ENCODE measurements around the gene LACTBL1.
A peak's percentile ranks its signal among the peaks of the same experiment; 100 is the strongest.

The LACTBL1 gene

DNA sequence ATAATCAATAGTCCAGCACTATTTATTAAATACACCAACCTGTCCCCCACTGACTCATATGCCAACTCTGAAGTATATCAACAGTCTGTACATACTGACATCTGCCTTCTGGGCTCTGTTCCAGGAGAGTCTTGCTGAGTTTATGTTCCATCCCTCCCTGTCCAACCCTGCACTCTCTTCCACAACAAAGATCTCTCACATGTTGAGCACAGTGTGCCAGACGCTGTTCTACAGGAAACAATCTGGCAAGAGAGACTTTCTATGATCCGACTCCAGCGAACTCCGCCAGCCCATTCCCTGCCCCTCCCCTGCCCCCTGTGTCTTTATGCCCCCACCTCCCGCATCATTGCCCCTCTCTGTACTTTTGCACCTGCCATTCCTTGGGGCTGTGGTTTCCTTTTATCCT lies 3.4 kb downstream of the LACTBL1 start:
- no peaks in the 10 kb centered on the region for H3K4me1 Mint-ChIP-seq
- no peak for DNase-seq (ENCODE audit: low spot score in 2 of 2)
- H3K36me3 Mint-ChIP-seq: peaks cover 6% of the 10 kb centered on the region
- ATAC-seq (ENCODE audit: low read depth): no peak
- H3K27ac Mint-ChIP-seq: no peak overlapping the region
- no peak overlapping the region for H3K4me3 Mint-ChIP-seq
- H3K9me3 Mint-ChIP-seq: peaks cover 8% of the 10 kb centered on the region
- peaks cover 30% of the 10 kb centered on the region for H3K27me3 Mint-ChIP-seq

GRCh38 chr1:22967833-22968232 lies 4.8 kb downstream of the LACTBL1 start:
- Mint-ChIP-seq H3K27me3 (peaks cover 30% of the 10 kb centered on the region), H3K36me3 (peaks cover 6% of the 10 kb centered on the region)
- no peak for DNase-seq (ENCODE audit: low spot score in 2 of 2)

GRCh38 chr1:22966309-22966708 lies 6.4 kb downstream of the LACTBL1 start:
- peaks cover 6% of the 10 kb centered on the region for H3K36me3 Mint-ChIP-seq
- H3K27ac Mint-ChIP-seq: no peak overlapping the region
- peaks cover 22% of the 10 kb centered on the region for H3K27me3 Mint-ChIP-seq
- H3K9me3 Mint-ChIP-seq: peaks cover 8% of the 10 kb centered on the region
- DNase-seq (ENCODE audit: low spot score in 2 of 2): no peak
- H3K4me1 Mint-ChIP-seq: no peaks in the 10 kb centered on the region
- ATAC-seq (ENCODE audit: low read depth): no peak
- no peak overlapping the region for H3K4me3 Mint-ChIP-seq

More at GRCh38 chr1:22967833-22968232, 4.8 kb downstream of the LACTBL1 start:
- H3K9me3 Mint-ChIP-seq: peaks cover 8% of the 10 kb centered on the region
- no peaks in the 10 kb centered on the region for H3K4me1 Mint-ChIP-seq
- no peak for ATAC-seq (ENCODE audit: low read depth)
- no peak overlapping the region for H3K27ac Mint-ChIP-seq
- no peak overlapping the region for H3K4me3 Mint-ChIP-seq

DNA sequence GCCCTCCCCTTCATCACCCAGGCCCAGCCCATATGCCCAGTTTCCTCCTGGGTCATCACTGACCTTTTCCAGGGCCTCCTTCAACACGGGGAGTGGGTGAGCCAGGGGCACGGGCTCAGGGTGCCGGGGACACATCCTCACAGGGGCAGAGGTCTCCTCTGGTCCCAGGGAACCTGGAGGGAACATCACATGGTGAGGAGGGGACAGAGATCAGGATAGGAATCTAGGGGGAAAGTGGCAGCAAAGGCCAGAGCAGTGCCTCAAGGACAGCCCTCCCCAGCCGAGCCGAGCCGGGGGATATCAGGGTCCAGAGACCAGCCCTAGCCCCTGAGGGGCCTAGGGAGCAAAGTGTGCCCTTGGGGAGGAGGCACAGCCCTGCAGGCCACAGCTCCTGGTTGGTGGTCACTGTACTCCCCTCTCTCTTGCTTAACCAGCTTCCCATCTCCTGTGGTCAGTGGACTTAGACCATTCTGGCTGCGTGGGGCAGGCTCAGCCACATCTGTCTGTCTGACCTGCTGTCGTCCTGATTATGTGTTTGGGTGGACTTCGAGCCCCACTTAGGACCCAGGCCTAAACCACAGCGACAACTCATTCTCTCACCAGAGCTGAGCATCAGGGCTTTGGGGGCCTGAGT lies 9.5 kb downstream of the LACTBL1 start:
- Mint-ChIP-seq H3K9me3 (peaks cover 8% of the 10 kb centered on the region), H3K27me3 (peaks cover 10% of the 10 kb centered on the region), H3K27ac (no peak overlapping the region), H3K36me3 (peaks cover 6% of the 10 kb centered on the region), H3K4me1 (no peaks in the 10 kb centered on the region), H3K4me3 (no peak overlapping the region)
- DNase-seq (ENCODE audit: low spot score in 2 of 2) (no peak), ATAC-seq (ENCODE audit: low read depth) (no peak)

DNA sequence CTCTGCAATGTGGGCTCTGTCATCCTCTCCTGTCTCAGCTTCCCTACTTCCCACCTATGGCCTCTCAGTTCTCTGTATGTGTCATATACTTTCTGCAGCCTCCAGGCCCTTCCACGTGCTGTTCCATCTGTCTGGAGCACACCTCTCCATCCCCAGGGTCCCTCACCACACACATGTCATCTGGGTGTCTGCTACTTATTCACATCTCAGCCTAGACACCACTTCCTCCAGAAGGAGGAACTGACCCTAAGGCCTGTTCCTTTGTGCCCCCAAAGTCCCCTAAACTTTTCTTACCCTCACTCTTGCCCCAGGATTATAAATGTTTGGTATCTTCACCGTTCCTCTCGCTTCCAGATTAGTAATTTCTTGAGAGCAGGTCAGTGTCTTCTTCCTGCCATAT lies 10.1 kb downstream of the LACTBL1 start:
- ATAC-seq (ENCODE audit: low read depth) (peak; percentile 39), DNase-seq (ENCODE audit: low spot score in 2 of 2) (no peak)
- H3K4me1 Mint-ChIP-seq: no peaks in the 10 kb centered on the region
- peaks cover 8% of the 10 kb centered on the region for H3K9me3 Mint-ChIP-seq
- no peak overlapping the region for H3K4me3 Mint-ChIP-seq
- no peak overlapping the region for H3K27ac Mint-ChIP-seq
- H3K27me3 Mint-ChIP-seq: peaks cover 8% of the 10 kb centered on the region
- peaks cover 6% of the 10 kb centered on the region for H3K36me3 Mint-ChIP-seq

- Mint-ChIP-seq H3K36me3 (no peaks in the 10 kb centered on the region), H3K4me1 (no peaks in the 10 kb centered on the region), H3K4me3 (no peak overlapping the region), H3K27me3 (peaks cover 5% of the 10 kb centered on the region), H3K9me3 (no peaks in the 10 kb centered on the region), H3K27ac (no peak overlapping the region)
- no peak for ATAC-seq (ENCODE audit: low read depth)
- no peak for DNase-seq (ENCODE audit: low spot score in 2 of 2)
Measured at GRCh38 chr1:22959545-22960360, 12.9 kb downstream of the LACTBL1 start.

DNA sequence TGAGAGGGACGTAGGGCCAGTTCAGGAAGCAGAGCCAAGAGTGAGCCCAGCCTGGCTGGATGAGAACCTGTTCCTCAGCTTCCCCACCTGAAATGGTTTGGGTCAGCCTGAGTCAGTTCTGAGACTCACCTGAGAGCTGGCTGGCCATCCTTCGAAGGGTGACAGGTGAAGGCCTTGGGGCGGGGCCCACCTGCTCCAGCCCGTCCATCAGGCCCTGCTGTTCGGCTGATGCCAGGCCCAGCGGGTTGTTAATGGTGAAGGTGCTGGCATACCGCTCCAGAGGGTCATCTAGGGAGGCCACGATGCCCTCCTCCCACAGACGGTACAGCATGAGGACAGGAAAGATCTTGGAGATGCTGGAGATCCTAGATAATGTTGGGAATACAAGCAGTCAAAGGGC lies 14.1 kb downstream of the LACTBL1 start:
- no peak overlapping the region for H3K4me3 Mint-ChIP-seq
- no peak for DNase-seq (ENCODE audit: low spot score in 2 of 2)
- ATAC-seq (ENCODE audit: low read depth): no peak
- no peak overlapping the region for H3K27ac Mint-ChIP-seq
- H3K4me1 Mint-ChIP-seq: no peaks in the 10 kb centered on the region
- no peaks in the 10 kb centered on the region for H3K36me3 Mint-ChIP-seq
- no peaks in the 10 kb centered on the region for H3K9me3 Mint-ChIP-seq
- peaks cover 5% of the 10 kb centered on the region for H3K27me3 Mint-ChIP-seq

DNA sequence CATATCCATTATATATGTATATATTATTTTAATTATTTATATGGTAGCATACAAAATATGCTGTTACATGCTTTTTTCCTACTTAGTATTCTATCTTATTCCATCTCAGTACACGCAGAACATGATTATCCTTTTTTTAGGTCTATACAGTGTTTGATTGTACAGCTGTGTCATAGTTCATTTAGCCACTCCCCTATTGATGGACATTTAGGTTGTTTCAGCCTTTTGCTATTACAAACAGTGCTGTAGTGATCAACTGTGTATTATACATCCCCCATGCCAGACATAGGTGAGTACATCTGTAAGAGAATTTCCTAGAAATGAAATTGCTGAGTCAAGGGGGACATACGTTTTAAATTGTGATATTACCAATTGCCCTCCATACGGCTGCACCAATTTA lies 15.6 kb downstream of the LACTBL1 start:
- Mint-ChIP-seq H3K27ac (no peak overlapping the region), H3K27me3 (peaks cover 5% of the 10 kb centered on the region), H3K36me3 (no peaks in the 10 kb centered on the region), H3K4me3 (no peak overlapping the region), H3K9me3 (no peaks in the 10 kb centered on the region), H3K4me1 (no peaks in the 10 kb centered on the region)
- no peak for ATAC-seq (ENCODE audit: low read depth)
- no peak for DNase-seq (ENCODE audit: low spot score in 2 of 2)

- no peaks in the 10 kb centered on the region for H3K4me1 Mint-ChIP-seq
- no peak overlapping the region for H3K27ac Mint-ChIP-seq
- DNase-seq (ENCODE audit: low spot score in 2 of 2): no peak
- H3K4me3 Mint-ChIP-seq: no peak overlapping the region
- H3K9me3 Mint-ChIP-seq: no peaks in the 10 kb centered on the region
- H3K27me3 Mint-ChIP-seq: peaks cover 11% of the 10 kb centered on the region
- H3K36me3 Mint-ChIP-seq: no peaks in the 10 kb centered on the region
- ATAC-seq (ENCODE audit: low read depth): no peak
Measured at GRCh38 chr1:22955146-22955545, 17.5 kb downstream of the LACTBL1 start.

DNA sequence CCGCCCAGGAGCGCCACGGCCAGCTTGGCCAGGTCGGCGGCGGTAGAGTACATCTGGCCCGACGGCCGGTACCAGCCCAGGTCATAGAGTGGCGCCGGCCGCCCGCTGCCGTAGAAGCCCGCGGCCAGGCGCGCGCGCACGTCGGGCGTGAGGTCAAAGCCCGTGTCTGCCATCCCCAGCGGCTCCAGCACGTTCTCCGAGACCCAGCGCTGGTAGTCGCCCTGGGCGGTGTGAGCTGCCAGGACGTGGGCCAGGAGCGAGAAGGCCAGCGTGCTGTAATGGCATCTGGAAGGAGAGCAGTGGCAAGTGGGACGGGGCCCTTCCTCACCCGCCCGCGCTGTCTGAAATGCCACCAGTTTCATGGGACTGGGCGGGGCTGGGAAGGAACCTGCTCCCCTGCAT lies 18.9 kb downstream of the LACTBL1 start:
- H3K4me1 Mint-ChIP-seq: no peaks in the 10 kb centered on the region
- H3K4me3 Mint-ChIP-seq: no peak overlapping the region
- H3K27me3 Mint-ChIP-seq: peaks cover 10% of the 10 kb centered on the region
- no peak for ATAC-seq (ENCODE audit: low read depth)
- H3K27ac Mint-ChIP-seq: no peak overlapping the region
- no peaks in the 10 kb centered on the region for H3K9me3 Mint-ChIP-seq
- DNase-seq (ENCODE audit: low spot score in 2 of 2): no peak
- no peaks in the 10 kb centered on the region for H3K36me3 Mint-ChIP-seq

DNA sequence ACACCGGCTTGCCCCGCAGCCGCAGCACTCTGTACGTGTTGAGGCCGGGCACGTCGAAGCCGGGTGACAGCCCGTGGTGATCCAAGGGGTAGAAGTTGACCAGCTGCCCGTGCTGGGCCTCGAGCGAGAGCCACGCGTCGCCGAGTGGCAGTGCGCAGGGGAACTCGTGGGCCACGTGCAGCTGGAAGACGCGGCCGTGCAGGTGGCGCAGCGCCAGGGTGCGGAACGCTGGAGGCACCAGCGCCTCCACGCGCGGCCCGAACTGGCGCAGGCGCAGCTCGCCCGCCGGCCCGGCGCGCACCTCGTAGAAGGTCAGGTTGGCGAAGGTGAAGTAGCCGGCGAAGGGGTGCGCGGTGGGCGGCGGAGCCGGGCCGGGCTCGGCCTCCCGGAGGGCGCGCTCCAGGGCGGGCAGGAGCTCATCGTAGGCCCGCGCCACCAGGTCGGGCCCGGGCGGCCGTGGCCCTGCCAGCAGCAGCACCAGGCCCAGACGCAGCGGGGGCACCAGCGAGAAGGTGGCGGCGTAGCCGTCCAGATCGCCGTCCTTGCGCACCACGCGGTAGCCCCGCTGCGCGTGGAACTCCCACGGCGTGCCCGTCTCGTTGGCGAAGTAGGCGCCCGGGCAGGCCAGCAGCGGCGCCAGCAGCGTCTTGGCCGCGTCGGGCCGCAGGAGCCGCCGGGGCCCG lies 19.5 kb downstream of the LACTBL1 start:
- no peaks in the 10 kb centered on the region for H3K36me3 Mint-ChIP-seq
- ATAC-seq (ENCODE audit: low read depth): no peak
- H3K27ac Mint-ChIP-seq: no peak overlapping the region
- H3K4me3 Mint-ChIP-seq: no peak overlapping the region
- H3K9me3 Mint-ChIP-seq: no peaks in the 10 kb centered on the region
- DNase-seq (ENCODE audit: low spot score in 2 of 2): no peak
- H3K4me1 Mint-ChIP-seq: no peaks in the 10 kb centered on the region
- H3K27me3 Mint-ChIP-seq: peaks cover 11% of the 10 kb centered on the region

DNA sequence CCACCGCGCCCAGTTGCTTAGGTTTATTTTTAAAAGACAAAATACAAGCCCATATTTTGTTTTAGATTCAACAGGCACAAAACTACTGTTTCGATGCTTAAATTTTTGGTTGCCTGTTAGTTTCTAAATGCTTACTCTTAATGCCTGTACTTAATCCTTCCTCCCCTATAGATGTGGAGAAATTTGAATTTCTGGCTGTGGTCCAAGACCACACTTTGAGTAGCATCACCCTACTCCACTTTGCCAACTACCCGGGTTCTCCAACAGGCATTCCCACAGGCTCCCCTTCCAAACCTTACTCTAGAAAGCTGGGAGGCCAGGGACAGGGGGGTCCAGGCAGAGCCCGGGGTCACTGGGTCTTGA lies 20.0 kb downstream of the LACTBL1 start:
- no peaks in the 10 kb centered on the region for H3K4me1 Mint-ChIP-seq
- H3K27ac Mint-ChIP-seq: no peak overlapping the region
- no peak for ATAC-seq (ENCODE audit: low read depth)
- H3K36me3 Mint-ChIP-seq: no peaks in the 10 kb centered on the region
- H3K9me3 Mint-ChIP-seq: no peaks in the 10 kb centered on the region
- no peak overlapping the region for H3K4me3 Mint-ChIP-seq
- no peak for DNase-seq (ENCODE audit: low spot score in 2 of 2)
- H3K27me3 Mint-ChIP-seq: peaks cover 11% of the 10 kb centered on the region

DNA sequence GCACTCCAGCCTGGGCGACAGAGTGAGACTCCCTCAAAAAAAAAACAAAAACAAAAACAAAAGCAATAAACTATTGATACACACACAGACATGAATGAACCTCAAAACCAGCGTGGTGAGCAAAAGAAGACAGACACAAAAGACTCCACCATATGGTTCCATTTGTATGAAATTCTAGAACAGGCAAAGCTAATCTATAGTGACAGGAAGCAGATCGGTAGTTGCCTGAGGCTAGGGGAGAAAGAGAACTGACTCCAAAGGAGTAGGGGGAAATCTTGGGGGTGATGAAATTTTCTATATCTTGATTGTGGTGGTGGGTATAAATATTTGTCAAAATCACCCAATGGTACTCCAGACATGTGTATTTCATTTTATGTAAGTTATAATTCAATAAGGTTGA lies 20.9 kb downstream of the LACTBL1 start:
- H3K36me3 Mint-ChIP-seq: no peaks in the 10 kb centered on the region
- DNase-seq (ENCODE audit: low spot score in 2 of 2) (no peak), ATAC-seq (ENCODE audit: low read depth) (no peak)
- H3K9me3 Mint-ChIP-seq: no peaks in the 10 kb centered on the region
- H3K4me3 Mint-ChIP-seq: no peak overlapping the region
- no peak overlapping the region for H3K27ac Mint-ChIP-seq
- H3K27me3 Mint-ChIP-seq: peaks cover 11% of the 10 kb centered on the region
- H3K4me1 Mint-ChIP-seq: no peaks in the 10 kb centered on the region

DNA sequence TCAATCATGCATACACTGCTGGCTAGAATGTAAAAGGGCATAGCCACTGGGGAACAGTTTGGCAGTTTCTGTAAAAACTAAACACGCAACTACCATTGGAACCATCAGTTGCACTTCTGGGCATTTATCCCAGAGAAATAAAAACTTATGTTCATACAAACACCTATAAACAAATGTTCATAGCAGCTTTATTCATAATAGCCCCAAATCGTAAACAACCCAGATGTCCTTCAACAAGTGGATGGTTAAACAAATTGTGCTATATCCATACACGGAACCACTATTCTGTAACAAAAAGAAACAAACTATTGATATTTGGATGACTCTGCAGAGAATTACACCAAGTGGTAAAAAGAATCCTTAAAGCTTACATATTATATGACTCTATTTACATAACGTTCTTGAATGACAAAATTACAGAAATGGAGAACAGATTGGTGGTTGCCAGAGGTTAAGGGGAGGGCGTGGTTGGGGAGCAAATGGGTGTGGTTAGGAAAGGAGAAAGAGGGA lies 22.8 kb downstream of the LACTBL1 start:
- no peaks in the 10 kb centered on the region for H3K36me3 Mint-ChIP-seq
- peaks cover 9% of the 10 kb centered on the region for H3K27me3 Mint-ChIP-seq
- ATAC-seq (ENCODE audit: low read depth): no peak
- no peak for DNase-seq (ENCODE audit: low spot score in 2 of 2)
- no peaks in the 10 kb centered on the region for H3K9me3 Mint-ChIP-seq
- H3K27ac Mint-ChIP-seq: no peak overlapping the region
- no peaks in the 10 kb centered on the region for H3K4me1 Mint-ChIP-seq
- H3K4me3 Mint-ChIP-seq: no peak overlapping the region

Data from memory B cell (primary cell).